ENCODE data around the gene APLP2.
"Not testable (repeated sequence)": the region's sequence is repeated elsewhere in the genome, so short reads cannot be mapped to it uniquely, and the experiment has no call there.

APLP2 gene

GRCh38 chr11:130148796-130149326 is 79.2 kb downstream of the APLP2 start:
- no peak for DNase-seq (ENCODE audit: low read depth)

- no peak for DNase-seq (ENCODE audit: low read depth)
Measured at GRCh38 chr11:130150790-130151189, 81.1 kb downstream of the APLP2 start.

- DNase-seq (ENCODE audit: low read depth) = no peak
Measured at GRCh38 chr11:130151196-130151595, 81.5 kb downstream of the APLP2 start.

- no peak for DNase-seq (ENCODE audit: low read depth)
Measured at GRCh38 chr11:130156108-130157022, 86.7 kb downstream of the APLP2 start.

GRCh38 chr11:130157101-130157500 is 87.4 kb downstream of the APLP2 start:
- DNase-seq (ENCODE audit: low read depth) = no peak

- DNase-seq (ENCODE audit: low read depth) = no peak
Measured at GRCh38 chr11:130157840-130158239, 88.1 kb downstream of the APLP2 start.

GRCh38 chr11:130159139-130159538 is 89.4 kb downstream of the APLP2 start:
- DNase-seq (ENCODE audit: low read depth) = no peak

GRCh38 chr11:130159657-130160497 is 90.2 kb downstream of the APLP2 start, which contains the start of gene ST14:
Gene ST14, plus strand, starts transcription at chr11:130159782. Its CDS starts 198 bp downstream, at chr11:130159980.
- no peak for DNase-seq (ENCODE audit: low read depth)

- no peak for DNase-seq (ENCODE audit: low read depth)
Measured at GRCh38 chr11:130160498-130161155, 90.9 kb downstream of the APLP2 start.

- no peak for DNase-seq (ENCODE audit: low read depth)
Measured at GRCh38 chr11:130161441-130162145, 91.9 kb downstream of the APLP2 start.

- no peak for DNase-seq (ENCODE audit: low read depth)
Measured at GRCh38 chr11:130162733-130163132, 93.0 kb downstream of the APLP2 start.

GRCh38 chr11:130163346-130164220 is 93.9 kb downstream of the APLP2 start:
- no peak for DNase-seq (ENCODE audit: low read depth)

- DNase-seq (ENCODE audit: low read depth) = no peak
Measured at GRCh38 chr11:130164221-130164570, 94.5 kb downstream of the APLP2 start.

- no peak for DNase-seq (ENCODE audit: low read depth)
Measured at GRCh38 chr11:130165601-130166456, 96.1 kb downstream of the APLP2 start.

GRCh38 chr11:130166457-130166784 is 96.7 kb downstream of the APLP2 start:
- no peak for DNase-seq (ENCODE audit: low read depth)

- no peak for DNase-seq (ENCODE audit: low read depth)
Measured at GRCh38 chr11:130167146-130167545, 97.5 kb downstream of the APLP2 start.

GRCh38 chr11:130168105-130168504 is 98.4 kb downstream of the APLP2 start:
- no peak for DNase-seq (ENCODE audit: low read depth)

GRCh38 chr11:130170345-130170744 is 100.7 kb downstream of the APLP2 start:
- no peak for DNase-seq (ENCODE audit: low read depth)

- DNase-seq (ENCODE audit: low read depth) = no peak
Measured at GRCh38 chr11:130171534-130171933, 101.8 kb downstream of the APLP2 start.

GRCh38 chr11:130172001-130172400 is 102.3 kb downstream of the APLP2 start:
- DNase-seq (ENCODE audit: low read depth) = not testable (repeated sequence)
